ENCODE measurements around the gene GNAQ. TPM values are rescaled to one million over a fixed set of nuclear protein-coding genes. Genes with fewer than 3 reads are reported as not detected.

GNAQ gene
- total RNA-seq, 6 experiments from 2014 or later = 41.6 to 45.8 (median 44.3) TPM

DNA sequence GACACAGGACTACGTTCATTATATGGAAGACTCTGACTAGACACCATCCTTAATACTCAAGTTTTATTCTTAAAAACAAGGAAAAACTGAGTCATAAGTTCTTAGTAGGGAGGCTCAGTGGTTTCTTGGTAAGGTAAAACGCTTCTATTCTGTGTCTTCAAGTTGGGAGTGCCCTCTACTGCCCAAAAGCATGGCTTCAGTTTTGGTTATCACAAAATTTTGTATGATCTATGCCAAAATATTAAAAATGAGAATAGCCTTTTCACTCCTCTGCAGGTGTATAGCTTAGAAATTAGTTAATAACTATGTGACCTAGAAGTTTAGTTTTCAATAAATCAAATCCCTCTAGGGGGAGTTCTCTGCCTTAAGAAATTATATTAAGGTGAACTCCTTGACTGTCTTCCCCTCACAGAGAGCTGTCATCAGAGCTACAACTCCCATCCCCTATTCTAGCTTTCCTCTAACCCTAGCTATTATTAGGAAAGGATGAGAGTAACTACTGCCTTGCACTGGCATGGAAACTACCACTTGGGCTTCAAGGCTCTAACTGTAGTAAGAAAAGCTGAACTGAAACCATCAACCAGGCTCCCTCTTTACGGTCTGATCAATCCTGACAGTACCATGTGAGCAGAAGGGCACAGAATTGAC is 189.7 kb downstream of the GNAQ start:
- TF ChIP-seq CTCF (IDR thresholded peaks at IDR 0.05) = peak; percentile 68
- Mint-ChIP-seq H3K4me3 (no peak overlapping the region), H3K36me3 (ENCODE audit: low read depth) (no peaks in the 10 kb centered on the region), H3K27ac (no peak overlapping the region), H3K27me3 (ENCODE audit: insufficient read depth) (no peaks in the 10 kb centered on the region; the same call in 1 of the 2 replicates), H3K9me3 (no peaks in the 10 kb centered on the region), H3K4me1 (ENCODE audit: low read depth) (peaks cover 50% of the 10 kb centered on the region)
- DNase-seq = no peak

GRCh38 chr9:77839459-77840140 is 192.0 kb downstream of the GNAQ start:
- Mint-ChIP-seq H3K9me3 (no peaks in the 10 kb centered on the region), H3K27me3 (ENCODE audit: insufficient read depth) (no peaks in the 10 kb centered on the region), H3K36me3 (ENCODE audit: low read depth) (no peaks in the 10 kb centered on the region), H3K4me3 (peak overlapping the region; percentile 27), H3K4me1 (ENCODE audit: low read depth) (peaks cover 50% of the 10 kb centered on the region), H3K27ac (peak overlapping the region; percentile 52)
- DNase-seq = peak; percentile 29
- no peak for TF ChIP-seq CTCF (IDR thresholded peaks at IDR 0.05)

- Mint-ChIP-seq H3K4me1 (ENCODE audit: low read depth) (peaks cover 47% of the 10 kb centered on the region), H3K4me3 (no peak overlapping the region), H3K27me3 (ENCODE audit: insufficient read depth) (no peaks in the 10 kb centered on the region), H3K9me3 (no peaks in the 10 kb centered on the region), H3K27ac (no peak overlapping the region), H3K36me3 (ENCODE audit: low read depth) (no peaks in the 10 kb centered on the region)
- DNase-seq = no peak
- no peak for TF ChIP-seq CTCF (IDR thresholded peaks at IDR 0.05)
Measured at GRCh38 chr9:77838986-77839385, 192.6 kb downstream of the GNAQ start.

- Mint-ChIP-seq H3K9me3 (no peaks in the 10 kb centered on the region), H3K36me3 (ENCODE audit: low read depth) (no peaks in the 10 kb centered on the region), H3K27ac (no peak overlapping the region), H3K4me3 (no peak overlapping the region), H3K27me3 (ENCODE audit: insufficient read depth) (no peaks in the 10 kb centered on the region), H3K4me1 (ENCODE audit: low read depth) (peaks cover 14% of the 10 kb centered on the region)
- TF ChIP-seq CTCF (IDR thresholded peaks at IDR 0.05) = no peak
- no peak for DNase-seq
Measured at GRCh38 chr9:77834898-77835488, 196.6 kb downstream of the GNAQ start.

DNA sequence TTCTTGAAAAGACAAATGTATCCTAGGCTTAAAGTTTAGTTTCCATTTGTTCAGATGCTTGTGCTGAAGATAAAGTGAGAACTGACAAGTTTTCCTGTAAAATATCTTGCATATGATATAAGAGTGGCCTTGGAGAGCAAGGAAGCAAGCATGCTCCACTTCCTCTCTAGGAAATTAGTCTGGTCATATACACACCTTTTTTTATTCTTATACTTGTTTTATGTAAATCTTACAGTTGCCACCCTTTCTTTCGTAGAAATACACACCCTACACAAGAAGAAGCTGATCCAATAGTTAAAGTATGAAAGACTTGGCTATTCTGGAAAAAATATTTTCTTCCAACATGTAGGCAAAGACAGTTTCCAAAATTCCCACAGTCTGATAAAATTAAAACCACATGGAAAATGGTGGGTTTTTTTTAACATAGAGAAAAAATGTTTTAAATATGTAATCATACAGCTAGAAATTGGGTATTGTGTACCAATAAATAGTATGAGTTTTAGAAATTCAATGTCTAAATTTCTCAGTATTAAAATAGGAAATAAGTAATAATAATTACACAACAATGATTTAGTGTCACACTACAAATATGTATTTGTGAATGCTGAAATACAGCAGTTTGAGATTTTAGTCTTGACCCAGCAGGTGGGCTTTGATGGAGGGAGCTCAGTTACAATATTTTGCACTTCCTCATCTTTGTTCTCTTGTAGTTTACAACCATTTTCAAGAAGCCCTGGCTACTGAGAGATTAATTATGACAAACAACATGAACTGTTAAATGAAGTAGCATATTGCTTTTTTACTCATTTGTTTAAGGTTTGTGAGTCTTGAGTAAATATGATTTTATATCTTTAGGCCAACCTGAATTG is 197.8 kb downstream of the GNAQ start:
- no peak for DNase-seq
- Mint-ChIP-seq H3K27ac (no peak overlapping the region), H3K9me3 (no peaks in the 10 kb centered on the region), H3K36me3 (ENCODE audit: low read depth) (no peaks in the 10 kb centered on the region), H3K4me3 (no peak overlapping the region), H3K27me3 (ENCODE audit: insufficient read depth) (no peaks in the 10 kb centered on the region), H3K4me1 (ENCODE audit: low read depth) (peaks cover 2% of the 10 kb centered on the region)
- no peak for TF ChIP-seq CTCF (IDR thresholded peaks at IDR 0.05)

All from HFFc6 (cell line).